ENCODE data around the gene RPEL1.

DNA sequence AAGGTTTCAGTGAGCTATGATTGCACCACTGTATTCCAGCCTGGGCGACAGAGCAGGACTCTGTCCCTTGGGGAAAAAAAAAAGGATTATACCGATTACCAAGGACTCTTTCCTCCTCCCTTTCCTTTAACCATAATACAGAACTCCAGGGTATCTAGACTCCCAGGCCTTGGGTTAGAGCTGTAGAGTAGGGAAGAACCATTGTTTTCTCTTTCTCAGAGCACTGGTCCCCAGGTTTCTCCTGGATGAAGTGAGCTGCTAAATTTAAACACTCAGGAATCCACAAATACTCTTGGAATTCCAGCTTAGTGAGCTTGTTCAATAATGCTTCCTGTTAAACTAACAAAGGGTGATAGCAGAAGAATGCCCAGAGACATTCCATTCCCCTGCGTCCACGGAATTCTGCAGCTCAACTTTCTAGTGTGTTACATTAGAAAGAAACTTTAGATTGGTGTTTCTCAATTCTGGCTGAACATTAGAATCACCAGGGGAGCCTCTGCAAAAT, 14.6 kb upstream of the RPEL1 start:
- TF ChIP-seq CTCF (conservative IDR thresholded peaks at IDR 0.05; ENCODE audit: low read depth, low read length) (no peak), EZH2phosphoT487 (IDR thresholded peaks at IDR 0.05; ENCODE audit: borderline replicate concordance, low read length) (no peak)
